Urinary bladder (tissue), 4 donors: ENCODE data around the gene DERL3. TPM values are rescaled to one million over a fixed set of nuclear protein-coding genes. Genes with fewer than 3 reads are reported as not detected.
"Not testable (repeated sequence)": the region's sequence is repeated elsewhere in the genome, so short reads cannot be mapped to it uniquely, and the experiment has no call there.

ENCODE experiments used
- DNase-seq: peaks from one replicate; pipeline ENCODE4 v3.0.0-alpha.2; 2015; ENCODE audit errors: extremely low spot score
- H3K27ac ChIP-seq: one replicate; pipeline ENCODE4 v1.5.1; 2013; ENCODE audit warnings: low read depth, mild to moderate bottlenecking, moderate library complexity
- H3K36me3 ChIP-seq: one replicate; pipeline ENCODE4 v1.6.1; 2013; ENCODE audit warnings: mild to moderate bottlenecking, moderate library complexity; ENCODE audit not compliant: insufficient read depth
- H3K4me1 ChIP-seq: one replicate; pipeline ENCODE4 v1.6.1; 2013; ENCODE audit warnings: mild to moderate bottlenecking, moderate library complexity; ENCODE audit not compliant: insufficient read depth
- H3K4me3 ChIP-seq: one replicate; pipeline ENCODE4 v1.5.1; 2013; ENCODE audit warnings: low read depth, low read length
- WGBS: extraction: QIAGEN DNeasy Blood & Tissue Kit; methylation state at CpG from one replicate; pipeline ENCODE4 v1.1.7; 2013; 5-methylcytosine and 5-hydroxymethylcytosine counted together
- polyA plus RNA-seq: library from polyadenylated mRNA; stranded (reverse); fragments of 200-250 nt; gene quantifications from one replicate; pipeline ENCODE4 v1.2.3, GENCODE V29; 2013
- total RNA-seq: library from RNA; depleted of rRNA; stranded (reverse); fragments of >200 nt; gene quantifications from one replicate; pipeline ENCODE4 v1.2.3, GENCODE V29; 2014
- donor health status: healthy with polysubstance abuse.
- donor health status: healthy.

Gene DERL3
- 0.74 TPM for total RNA-seq
- 0.98 TPM for polyA plus RNA-seq

DNA sequence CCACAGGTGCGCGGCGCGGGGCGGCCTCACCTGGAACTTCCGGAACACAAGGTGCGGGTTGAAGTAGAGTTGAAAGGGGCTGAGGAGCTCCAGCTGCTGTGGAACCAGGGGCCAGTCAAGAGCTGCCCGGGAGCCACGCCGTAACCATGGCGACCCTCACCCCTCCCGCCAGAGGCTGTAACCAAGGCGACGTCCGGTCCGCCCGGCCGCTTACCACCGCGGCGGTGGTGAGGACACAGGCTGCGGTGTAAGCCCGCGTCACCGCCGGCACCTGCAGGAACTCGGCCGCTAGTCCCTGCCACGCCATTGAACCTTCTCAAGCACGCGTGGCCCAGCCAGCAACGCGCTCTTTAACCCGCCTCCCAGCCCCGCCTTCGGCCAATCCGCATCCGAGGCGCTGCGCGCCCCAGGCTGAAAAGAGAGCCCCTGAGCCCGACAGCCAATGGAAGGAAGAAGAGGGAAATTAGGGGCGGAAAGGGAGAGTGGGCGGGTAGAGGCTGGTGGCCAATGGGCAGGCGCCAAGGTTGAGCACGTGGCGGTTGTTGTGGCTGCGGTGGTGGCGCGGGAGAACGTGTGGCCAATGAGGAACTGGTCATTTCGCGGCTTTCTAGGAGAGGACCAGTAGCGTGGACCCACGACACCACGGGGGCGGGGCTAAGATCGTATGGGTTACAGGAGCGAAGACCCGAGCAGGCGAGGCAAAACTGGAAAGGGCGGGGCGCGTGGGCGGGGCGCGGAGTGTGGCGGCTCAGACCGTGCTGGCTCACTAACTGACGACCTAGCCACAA lies at the start of gene DERL3:
Gene DERL3, minus strand, starts transcription at position 326 of the 788 bp plus-strand sequence. Its CDS starts 19 bp downstream, at position 307.
- peak; percentile 88 for DNase-seq
- WGBS, result under 1% methylated on average over 70 of the region's 70 CpGs
- peak within 1 kb of the TSS; percentile 40 for H3K4me3 ChIP-seq
- no peaks in the 10 kb centered on the region for H3K4me1 ChIP-seq
- H3K27ac ChIP-seq, result no peak within 1 kb of the TSS
- H3K36me3 ChIP-seq, result peaks cover 3% of the 10 kb centered on the region

DNA sequence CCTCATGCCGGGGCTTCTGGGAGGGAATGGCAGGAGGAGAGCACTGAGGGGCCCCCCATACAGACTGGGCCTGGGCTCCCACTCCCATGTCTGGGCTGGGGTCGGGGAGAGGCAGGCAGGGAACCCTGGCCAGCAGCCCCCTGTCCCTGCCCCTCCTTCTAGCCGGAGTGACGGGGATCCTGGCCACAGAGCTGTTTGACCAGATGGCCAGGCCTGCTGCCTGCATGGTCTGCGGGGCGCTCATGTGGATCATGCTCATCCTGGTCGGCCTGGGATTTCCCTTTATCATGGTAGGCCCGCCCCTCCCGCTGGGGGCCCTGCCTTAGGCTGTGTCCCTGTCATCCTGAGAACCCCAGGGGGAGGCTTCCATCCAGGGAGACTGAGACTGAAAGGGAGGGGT lies 45.3 kb upstream of the DERL3 start:
- no peaks in the 10 kb centered on the region for H3K36me3 ChIP-seq
- DNase-seq, result no peak
- H3K27ac ChIP-seq, result no peak overlapping the region
- H3K4me3 ChIP-seq, result no peak overlapping the region
- 88% methylated on average over 9 of the region's 9 CpGs for WGBS
- H3K4me1 ChIP-seq, result no peaks in the 10 kb centered on the region

GRCh38 chr22:23883658-23884057 lies 44.9 kb upstream of the DERL3 start:
- Histone ChIP-seq H3K27ac (no peak overlapping the region), H3K36me3 (no peaks in the 10 kb centered on the region), H3K4me3 (no peak overlapping the region), H3K4me1 (no peaks in the 10 kb centered on the region)
- DNase-seq, result no peak
- WGBS, result 97% methylated on average over 9 of the region's 9 CpGs

DNA sequence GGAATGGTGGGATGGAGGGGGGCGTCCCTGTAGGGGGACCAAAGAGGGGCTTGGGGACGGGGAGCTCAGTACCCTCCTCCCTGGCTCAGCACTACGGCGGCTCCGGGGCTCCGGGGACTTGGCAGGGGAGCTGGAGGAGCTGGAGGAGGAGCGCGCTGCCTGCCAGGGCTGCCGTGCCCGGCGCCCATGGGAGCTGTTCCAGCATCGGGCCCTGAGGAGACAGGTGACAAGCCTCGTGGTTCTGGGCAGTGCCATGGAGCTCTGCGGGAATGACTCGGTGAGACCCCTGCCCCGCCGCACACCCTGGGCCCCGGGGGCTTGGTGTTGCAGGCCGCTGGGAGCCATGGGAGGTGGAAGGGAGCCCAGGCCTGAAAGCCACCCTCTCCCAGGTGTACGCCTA lies 43.6 kb upstream of the DERL3 start:
- WGBS, result 93% methylated on average over 20 of the region's 20 CpGs

DNA sequence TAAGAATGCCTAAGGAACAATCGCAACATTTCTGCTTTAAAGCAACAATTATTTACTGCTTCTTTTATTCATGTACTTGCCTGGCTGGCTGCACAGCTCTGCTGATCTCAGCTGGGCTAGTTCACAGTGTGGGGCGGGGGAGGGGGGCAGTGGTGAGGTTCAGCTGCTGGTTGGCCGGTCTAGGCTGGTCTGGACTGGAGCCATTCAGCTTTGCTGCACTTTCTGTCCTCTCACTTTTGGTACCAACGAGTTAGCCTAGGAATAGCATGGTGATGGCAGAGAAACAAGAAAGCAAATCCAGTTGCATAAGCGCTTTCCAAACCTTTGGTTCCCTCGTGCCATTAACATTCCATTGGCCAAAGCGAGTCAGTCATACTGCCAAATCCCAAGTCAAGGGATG lies 39.4 kb upstream of the DERL3 start:
- no peak overlapping the region for H3K4me3 ChIP-seq
- no peaks in the 10 kb centered on the region for H3K36me3 ChIP-seq
- no peak overlapping the region for H3K27ac ChIP-seq
- WGBS, result 85% methylated on average over 7 of the region's 7 CpGs
- H3K4me1 ChIP-seq, result no peaks in the 10 kb centered on the region
- DNase-seq, result no peak

More for the DNA sequence above, 43.6 kb upstream of the DERL3 start:
- no peak overlapping the region for H3K4me3 ChIP-seq
- no peaks in the 10 kb centered on the region for H3K4me1 ChIP-seq
- no peak overlapping the region for H3K27ac ChIP-seq
- no peak for DNase-seq
- H3K36me3 ChIP-seq, result no peaks in the 10 kb centered on the region

GRCh38 chr22:23877566-23877965 lies 38.8 kb upstream of the DERL3 start:
- no peak overlapping the region for H3K4me3 ChIP-seq
- WGBS, result 93% methylated on average over 8 of the region's 8 CpGs
- H3K27ac ChIP-seq, result no peak overlapping the region
- no peaks in the 10 kb centered on the region for H3K36me3 ChIP-seq
- DNase-seq, result no peak
- no peaks in the 10 kb centered on the region for H3K4me1 ChIP-seq

DNA sequence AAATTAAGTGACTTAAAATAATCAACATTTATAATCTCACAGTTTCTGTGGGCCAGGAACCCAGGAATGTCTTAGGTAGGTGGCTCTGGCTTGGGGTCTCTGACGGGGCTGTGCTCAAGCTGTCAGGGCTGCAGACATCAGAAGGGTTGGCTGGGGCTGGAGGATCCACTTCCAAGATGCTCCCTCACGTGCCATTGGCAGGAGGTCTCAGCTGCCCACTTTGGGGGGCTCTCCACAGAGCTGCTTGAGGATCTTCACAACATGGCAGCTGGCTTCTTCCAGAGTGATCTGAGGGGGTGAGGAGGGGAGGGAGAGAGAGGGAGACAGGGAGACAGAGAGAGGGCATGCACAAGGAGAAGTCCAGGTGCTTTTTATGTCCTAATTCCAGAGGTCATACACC lies 37.0 kb upstream of the DERL3 start:
- WGBS, result 85% methylated on average over 2 of the region's 2 CpGs
- no peak for DNase-seq
- H3K27ac ChIP-seq, result no peak overlapping the region
- no peaks in the 10 kb centered on the region for H3K36me3 ChIP-seq
- no peak overlapping the region for H3K4me3 ChIP-seq
- H3K4me1 ChIP-seq, result no peaks in the 10 kb centered on the region

DNA sequence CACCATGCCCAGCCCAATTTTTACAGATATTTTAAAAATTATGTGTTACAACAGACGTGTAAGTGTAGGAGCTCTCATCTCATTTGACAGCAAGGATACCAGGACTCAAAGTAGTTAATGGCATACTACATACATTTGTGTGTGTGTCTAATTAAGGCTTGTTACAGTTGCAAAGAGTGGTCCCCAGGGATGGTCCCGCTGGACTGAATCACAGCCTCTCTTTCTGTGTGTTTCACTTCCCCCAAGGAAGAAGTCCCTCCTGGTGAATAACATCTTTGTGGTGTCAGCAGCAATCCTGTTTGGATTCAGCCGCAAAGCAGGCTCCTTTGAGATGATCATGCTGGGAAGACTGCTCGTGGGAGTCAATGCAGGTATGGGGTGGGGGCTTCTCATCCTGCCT lies 36.1 kb upstream of the DERL3 start:
- H3K4me3 ChIP-seq, result no peak overlapping the region
- H3K4me1 ChIP-seq, result no peaks in the 10 kb centered on the region
- no peak for DNase-seq
- 92% methylated on average over 4 of the region's 4 CpGs for WGBS
- no peaks in the 10 kb centered on the region for H3K36me3 ChIP-seq
- H3K27ac ChIP-seq, result no peak overlapping the region

DNA sequence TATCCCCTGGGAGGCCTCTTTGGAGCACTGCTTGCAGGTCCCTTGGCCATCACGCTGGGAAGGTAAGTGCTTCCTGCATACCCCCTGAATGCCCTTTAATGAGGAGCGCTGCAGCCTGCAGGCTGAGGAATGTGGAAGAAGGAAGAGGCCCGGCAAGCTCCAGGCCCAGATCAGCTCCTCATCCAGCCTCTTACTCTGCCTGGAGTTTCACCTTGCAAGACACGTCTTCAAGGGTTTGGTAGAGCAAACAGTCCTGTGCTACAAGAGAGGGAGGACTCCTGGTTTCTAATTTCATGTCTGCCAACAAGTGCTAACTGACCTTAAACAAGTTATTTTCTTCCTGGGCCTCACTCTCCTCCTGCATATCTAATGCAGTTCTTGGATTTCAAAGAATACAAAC lies 29.8 kb upstream of the DERL3 start:
- H3K36me3 ChIP-seq, result peaks cover 3% of the 10 kb centered on the region
- 90% methylated on average over 4 of the region's 4 CpGs for WGBS

GRCh38 chr22:23864499-23865154 lies 25.8 kb upstream of the DERL3 start:
- WGBS, result 67% methylated on average over 11 of the region's 11 CpGs
- not testable (repeated sequence) for DNase-seq, H3K4me3 ChIP-seq, H3K36me3 ChIP-seq, H3K4me1 ChIP-seq, H3K27ac ChIP-seq

More for the DNA sequence above, 29.8 kb upstream of the DERL3 start:
- H3K4me3 ChIP-seq, result no peak overlapping the region
- no peaks in the 10 kb centered on the region for H3K4me1 ChIP-seq
- no peak for DNase-seq
- H3K27ac ChIP-seq, result no peak overlapping the region

GRCh38 chr22:23862103-23862502 lies 23.3 kb upstream of the DERL3 start:
- no peaks in the 10 kb centered on the region for H3K36me3 ChIP-seq
- H3K4me1 ChIP-seq, result no peaks in the 10 kb centered on the region
- no peak overlapping the region for H3K4me3 ChIP-seq
- WGBS, result 75% methylated on average over 3 of the region's 3 CpGs
- H3K27ac ChIP-seq, result no peak overlapping the region
- no peak for DNase-seq

- 95% methylated on average over 8 of the region's 8 CpGs for WGBS
- not testable (repeated sequence) for H3K4me3 ChIP-seq, H3K4me1 ChIP-seq, DNase-seq, H3K36me3 ChIP-seq, H3K27ac ChIP-seq
These were observed 21.4 kb upstream of the DERL3 start for GRCh38 chr22:23860187-23860586.

DNA sequence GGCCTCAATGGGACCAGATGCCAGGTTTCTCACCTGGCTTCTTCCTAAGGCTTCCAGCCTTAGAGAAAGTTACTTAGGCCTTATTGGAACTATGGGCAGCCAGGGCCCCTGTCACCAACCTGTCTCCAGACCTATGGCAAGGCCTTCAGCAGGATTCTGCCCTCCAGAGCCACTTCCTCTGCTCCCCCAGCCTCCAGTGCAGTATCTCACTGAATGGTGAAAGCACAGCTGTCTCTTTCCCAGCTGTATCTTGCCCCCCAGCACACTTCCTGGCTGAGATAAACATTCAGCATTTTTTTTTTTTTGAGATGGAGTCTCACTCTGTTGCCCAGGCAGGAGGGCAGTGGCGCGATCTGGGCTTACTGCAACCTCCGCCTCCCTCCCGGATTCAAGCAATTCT lies 20.4 kb upstream of the DERL3 start:
- Histone ChIP-seq H3K4me1 (no peaks in the 10 kb centered on the region), H3K36me3 (no peaks in the 10 kb centered on the region), H3K4me3 (no peak overlapping the region), H3K27ac (no peak overlapping the region)
- DNase-seq, result no peak
- 91% methylated on average over 4 of the region's 4 CpGs for WGBS

- Histone ChIP-seq H3K4me1 (no peaks in the 10 kb centered on the region), H3K27ac (no peak overlapping the region), H3K36me3 (no peaks in the 10 kb centered on the region), H3K4me3 (peak overlapping the region; percentile 43)
- no peak for DNase-seq
- 58% methylated on average over 7 of the region's 7 CpGs for WGBS
These were observed 19.6 kb upstream of the DERL3 start for GRCh38 chr22:23858484-23858815.
